ENCODE data around the gene USH2A.

The USH2A gene

DNA sequence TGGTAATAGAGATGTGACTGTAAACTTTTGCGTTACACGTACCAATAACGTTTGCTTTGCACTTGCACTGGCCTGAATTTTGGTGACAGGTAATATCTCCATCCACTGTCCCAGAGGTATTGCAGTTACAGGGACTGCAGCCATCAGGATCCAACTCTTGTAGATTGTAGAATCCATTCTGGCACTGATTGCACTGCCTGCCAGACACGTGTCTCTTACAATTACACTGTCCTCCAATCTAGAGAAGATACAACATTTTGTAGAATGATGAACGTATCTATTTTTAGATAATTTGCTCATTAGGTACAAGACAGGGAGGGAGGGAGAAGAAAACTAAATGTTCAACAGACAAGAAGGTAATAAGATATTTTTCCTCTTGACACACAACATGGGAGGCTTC is 172.4 kb downstream of the USH2A start:
- no peak overlapping the region for H3K27ac ChIP-seq
- ChIA-PET CTCF (interaction anchor here (0.6 kb wide), 1 partner anchor 1083 kb away, joined by 3 read pairs; no protein-coding TSS in a partner anchor), POLR2A (ENCODE audit: low non-redundant PET) (no interaction called here)
- DNase-seq (ENCODE audit: low spot score), result no peak
- TF ChIP-seq, protein P1, sequence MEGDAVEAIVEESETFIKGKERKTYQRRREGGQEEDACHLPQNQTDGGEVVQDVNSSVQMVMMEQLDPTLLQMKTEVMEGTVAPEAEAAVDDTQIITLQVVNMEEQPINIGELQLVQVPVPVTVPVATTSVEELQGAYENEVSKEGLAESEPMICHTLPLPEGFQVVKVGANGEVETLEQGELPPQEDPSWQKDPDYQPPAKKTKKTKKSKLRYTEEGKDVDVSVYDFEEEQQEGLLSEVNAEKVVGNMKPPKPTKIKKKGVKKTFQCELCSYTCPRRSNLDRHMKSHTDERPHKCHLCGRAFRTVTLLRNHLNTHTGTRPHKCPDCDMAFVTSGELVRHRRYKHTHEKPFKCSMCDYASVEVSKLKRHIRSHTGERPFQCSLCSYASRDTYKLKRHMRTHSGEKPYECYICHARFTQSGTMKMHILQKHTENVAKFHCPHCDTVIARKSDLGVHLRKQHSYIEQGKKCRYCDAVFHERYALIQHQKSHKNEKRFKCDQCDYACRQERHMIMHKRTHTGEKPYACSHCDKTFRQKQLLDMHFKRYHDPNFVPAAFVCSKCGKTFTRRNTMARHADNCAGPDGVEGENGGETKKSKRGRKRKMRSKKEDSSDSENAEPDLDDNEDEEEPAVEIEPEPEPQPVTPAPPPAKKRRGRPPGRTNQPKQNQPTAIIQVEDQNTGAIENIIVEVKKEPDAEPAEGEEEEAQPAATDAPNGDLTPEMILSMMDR (conservative IDR thresholded peaks at IDR 0.05; ENCODE audit: low read depth), result no peak

- no peak for DNase-seq (ENCODE audit: low spot score)
- ChIA-PET CTCF (no interaction called here), POLR2A (ENCODE audit: low non-redundant PET) (no interaction called here)
- no peak overlapping the region for H3K27ac ChIP-seq
- TF ChIP-seq, protein P1 (conservative IDR thresholded peaks at IDR 0.05; ENCODE audit: low read depth), result no peak
Measured at GRCh38 chr1:216248628-216249027, 174.6 kb downstream of the USH2A start.

GRCh38 chr1:216247937-216248336 is 175.3 kb downstream of the USH2A start:
- ChIA-PET CTCF (no interaction called here), POLR2A (ENCODE audit: low non-redundant PET) (no interaction called here)
- TF ChIP-seq, protein P1 (conservative IDR thresholded peaks at IDR 0.05; ENCODE audit: low read depth), result no peak
- H3K27ac ChIP-seq, result no peak overlapping the region
- no peak for DNase-seq (ENCODE audit: low spot score)

GRCh38 chr1:216246577-216247203 is 176.6 kb downstream of the USH2A start:
- no peak for DNase-seq (ENCODE audit: low spot score)
- TF ChIP-seq, protein P1 (conservative IDR thresholded peaks at IDR 0.05; ENCODE audit: low read depth), result no peak
- ChIA-PET POLR2A (ENCODE audit: low non-redundant PET) (no interaction called here), CTCF (interaction anchor here (0.6 kb wide), 1 partner anchor 133 kb away, joined by 10 read pairs; no protein-coding TSS in a partner anchor)
- H3K27ac ChIP-seq, result no peak overlapping the region

GRCh38 chr1:216238844-216239243 is 184.4 kb downstream of the USH2A start:
- ChIA-PET CTCF (no interaction called here), POLR2A (ENCODE audit: low non-redundant PET) (no interaction called here)
- no peak for DNase-seq (ENCODE audit: low spot score)
- TF ChIP-seq, protein P1 (conservative IDR thresholded peaks at IDR 0.05; ENCODE audit: low read depth), result no peak
- H3K27ac ChIP-seq, result no peak overlapping the region

DNA sequence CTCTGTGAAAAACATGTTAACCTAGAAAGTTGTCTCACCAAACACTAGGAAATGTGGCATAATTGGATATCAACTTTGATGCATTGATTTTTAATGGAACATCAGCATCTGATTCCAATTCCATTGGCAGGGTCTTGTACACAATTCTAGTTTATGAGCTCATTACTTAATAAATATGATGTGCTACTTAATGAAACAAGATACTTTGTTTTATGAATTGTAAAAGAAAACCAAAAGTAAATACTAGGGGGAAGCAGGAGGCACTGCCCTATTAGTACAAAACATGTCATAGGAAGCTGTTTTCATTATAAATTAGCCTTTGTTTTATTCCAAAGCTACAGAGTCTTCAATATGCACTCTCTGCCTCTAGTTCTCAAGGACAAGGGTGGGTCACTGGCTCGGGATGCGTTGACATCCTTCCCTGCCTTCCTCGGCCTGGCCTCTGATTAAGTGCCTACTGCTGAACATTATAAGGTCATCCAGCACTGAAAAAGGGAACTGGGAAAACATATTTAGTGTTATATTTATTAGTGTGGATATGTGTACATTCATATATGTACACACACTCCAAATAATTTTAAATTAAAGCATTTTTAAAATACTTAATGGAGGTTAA is 185.2 kb downstream of the USH2A start:
- ChIA-PET POLR2A (ENCODE audit: low non-redundant PET) (no interaction called here), CTCF (no interaction called here)
- H3K27ac ChIP-seq, result no peak overlapping the region
- DNase-seq (ENCODE audit: low spot score), result no peak
- TF ChIP-seq, protein P1 (conservative IDR thresholded peaks at IDR 0.05; ENCODE audit: low read depth), result no peak

Data from RWPE1 (cell line).